ENCODE data around the gene CLPSL2.
A peak's percentile ranks its signal among the peaks of the same experiment; 100 is the strongest.
"Not testable (repeated sequence)": the region's sequence is repeated elsewhere in the genome, so short reads cannot be mapped to it uniquely, and the experiment has no call there.

Gene CLPSL2, protein sequence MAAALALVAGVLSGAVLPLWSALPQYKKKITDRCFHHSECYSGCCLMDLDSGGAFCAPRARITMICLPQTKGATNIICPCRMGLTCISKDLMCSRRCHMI

GRCh38 chr6:35776364-35777215 is at the start of gene CLPSL2:
CLPSL2 (plus strand) TSS chr6:35776598; CDS start chr6:35776619, 21 bp downstream.
- H3K4me1 Mint-ChIP-seq: peaks cover 4% of the 10 kb centered on the region
- peak within 1 kb of the TSS; percentile 80 for H3K4me3 Mint-ChIP-seq
- peaks cover 15% of the 10 kb centered on the region for H3K27me3 Mint-ChIP-seq
- no peaks in the 10 kb centered on the region for H3K36me3 Mint-ChIP-seq
- no peaks in the 10 kb centered on the region for H3K9me3 Mint-ChIP-seq
- H3K27ac Mint-ChIP-seq: no peak within 1 kb of the TSS

DNA sequence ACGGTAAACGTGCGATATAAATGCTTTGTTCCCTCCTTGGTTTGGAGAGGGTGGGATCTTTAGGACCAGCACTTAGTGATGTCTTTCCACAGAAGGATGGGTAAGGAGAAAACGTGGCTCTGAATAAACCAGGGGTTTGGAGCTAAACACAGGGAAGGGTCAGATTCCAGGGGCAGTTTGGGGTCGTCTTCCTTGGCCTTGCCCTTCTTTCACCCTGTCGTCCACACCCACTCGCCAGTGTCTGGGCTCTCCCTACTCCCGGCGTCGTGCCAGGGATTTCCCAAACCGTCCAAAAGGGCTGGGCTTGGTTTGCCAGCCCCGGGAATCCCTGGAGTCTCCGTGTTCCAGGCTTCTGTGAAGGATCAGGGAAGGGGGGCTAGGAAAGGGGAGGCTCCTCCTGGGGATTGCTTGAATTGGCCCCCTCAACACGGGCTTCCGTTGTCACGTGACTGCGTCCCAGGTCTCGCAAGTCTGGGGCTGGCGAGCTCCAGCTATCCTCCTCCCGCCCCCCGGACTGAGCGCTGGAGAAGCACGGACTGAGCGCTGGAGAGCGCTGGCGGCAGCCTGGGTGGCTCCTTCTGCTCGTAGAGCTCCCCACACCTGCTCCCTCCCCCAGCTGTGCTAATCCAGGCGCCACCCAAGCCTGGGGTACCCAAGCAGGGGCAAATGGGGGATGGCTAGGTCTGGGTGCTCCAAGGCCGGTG is 49.0 kb upstream of the CLPSL2 start:
- H3K27me3 Mint-ChIP-seq: no peaks in the 10 kb centered on the region
- no peaks in the 10 kb centered on the region for H3K36me3 Mint-ChIP-seq
- H3K4me1 Mint-ChIP-seq: peaks cover 83% of the 10 kb centered on the region
- peak overlapping the region; percentile 94 for H3K27ac Mint-ChIP-seq
- no peaks in the 10 kb centered on the region for H3K9me3 Mint-ChIP-seq
- H3K4me3 Mint-ChIP-seq: peak overlapping the region; percentile 86

DNA sequence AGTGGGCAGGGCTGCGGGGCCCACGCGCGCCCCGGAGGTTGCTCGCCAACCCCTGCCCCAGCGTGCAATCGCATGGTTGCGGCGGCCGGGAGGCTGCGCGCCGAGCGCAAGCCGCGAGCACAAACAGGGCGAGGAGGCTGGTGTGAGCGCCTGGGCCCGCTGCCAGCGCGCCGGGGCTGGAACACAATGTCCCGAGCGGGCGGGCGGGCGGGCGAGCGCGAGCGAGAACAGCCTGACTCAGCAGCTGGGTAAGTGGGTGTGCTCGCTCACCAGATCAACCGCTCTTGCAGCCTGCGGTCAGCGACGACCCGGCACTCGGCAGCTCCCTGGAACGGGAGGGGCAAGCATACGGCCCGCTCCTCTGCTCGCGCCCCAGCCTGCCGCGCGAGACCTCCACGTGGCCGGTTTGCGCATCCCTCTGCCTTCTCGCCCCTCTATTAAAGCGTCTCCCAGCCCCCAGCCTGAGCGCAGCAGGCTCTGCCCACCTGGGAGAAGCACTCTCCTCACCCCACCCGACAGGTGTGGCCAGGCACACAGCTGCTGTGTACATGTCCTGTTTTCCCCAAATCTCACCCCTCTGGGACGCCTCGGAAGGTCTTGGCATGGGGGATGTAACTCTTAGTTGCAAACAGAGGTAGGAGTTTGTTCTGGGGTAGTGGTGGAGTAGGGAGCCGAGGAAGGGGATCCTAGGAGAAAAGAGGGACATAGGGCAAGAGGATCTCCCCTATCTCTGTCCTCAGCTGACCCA is 48.3 kb upstream of the CLPSL2 start:
- Mint-ChIP-seq H3K27ac (peak overlapping the region; percentile 96), H3K36me3 (no peaks in the 10 kb centered on the region), H3K4me3 (peak overlapping the region; percentile 86), H3K9me3 (no peaks in the 10 kb centered on the region), H3K27me3 (no peaks in the 10 kb centered on the region), H3K4me1 (peaks cover 86% of the 10 kb centered on the region)

DNA sequence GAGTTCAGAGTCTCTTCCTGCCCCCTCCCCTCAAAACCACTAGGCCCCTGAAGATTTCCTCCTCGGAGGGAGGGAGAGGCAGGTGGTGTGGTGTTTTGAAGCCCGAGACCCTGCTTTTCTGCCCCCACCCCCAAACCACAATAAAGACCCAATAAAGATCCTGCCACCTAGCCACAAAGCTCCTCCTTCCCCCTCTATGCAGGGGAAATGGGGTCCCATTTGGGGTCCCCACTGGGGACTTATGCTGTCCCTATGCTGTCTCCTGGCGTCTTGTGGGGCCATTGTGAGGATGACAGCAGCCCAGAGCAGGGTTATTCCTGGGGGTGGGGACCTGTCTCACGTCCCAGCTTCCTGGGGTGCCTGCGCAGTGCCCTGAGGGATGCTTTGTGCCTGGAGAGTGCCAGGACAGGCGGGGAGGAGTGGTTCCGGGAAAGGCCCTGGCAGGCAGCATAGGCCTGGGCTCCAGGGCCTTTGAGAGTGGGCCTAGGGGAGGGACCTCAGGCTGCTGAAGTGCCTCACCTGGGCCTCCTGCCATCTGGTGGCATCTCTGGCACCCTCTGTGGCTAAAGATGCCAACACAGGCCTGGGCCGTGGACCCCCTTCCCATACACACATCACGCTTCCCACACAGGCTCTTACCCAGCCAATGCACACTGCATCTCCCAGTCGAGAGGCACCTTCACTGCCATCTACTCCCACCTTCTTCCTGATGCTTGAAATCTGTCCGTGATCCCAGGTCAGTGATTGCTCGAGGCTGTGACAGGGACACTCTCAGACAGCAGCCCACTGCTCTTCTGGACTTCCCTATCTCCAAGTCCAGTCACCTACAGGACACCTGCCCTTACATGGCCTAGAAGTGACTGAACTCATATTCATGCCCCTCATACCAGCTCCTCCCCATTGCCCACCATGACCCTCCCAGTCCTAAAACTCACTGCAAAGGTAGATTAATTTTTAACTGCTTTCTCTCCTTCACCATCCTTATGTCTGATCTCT is 47.4 kb upstream of the CLPSL2 start:
- Mint-ChIP-seq H3K27ac (peak overlapping the region; percentile 96), H3K4me3 (peak overlapping the region; percentile 78), H3K9me3 (no peaks in the 10 kb centered on the region), H3K27me3 (no peaks in the 10 kb centered on the region), H3K36me3 (no peaks in the 10 kb centered on the region), H3K4me1 (peaks cover 87% of the 10 kb centered on the region)

DNA sequence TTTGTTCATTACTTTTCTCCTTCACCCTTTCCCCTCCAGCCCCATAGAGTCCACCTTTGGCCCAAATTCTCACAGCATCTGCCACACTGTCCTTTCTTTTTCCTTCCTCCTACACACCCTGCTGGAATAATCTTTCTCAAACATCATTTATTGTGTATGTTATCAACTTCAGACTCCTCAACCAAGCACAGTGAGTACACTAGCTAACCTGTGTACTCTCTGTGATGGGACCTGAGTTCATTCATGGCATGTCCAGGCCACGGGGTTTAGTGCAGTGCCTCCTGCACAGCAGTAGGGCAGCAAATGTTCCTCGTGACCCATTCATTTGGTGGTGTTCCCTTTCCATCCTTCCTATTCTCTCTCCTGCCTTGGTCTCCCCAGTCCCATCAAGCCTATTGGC is 46.7 kb upstream of the CLPSL2 start:
- peak overlapping the region; percentile 73 for H3K27ac Mint-ChIP-seq
- peaks cover 84% of the 10 kb centered on the region for H3K4me1 Mint-ChIP-seq
- no peaks in the 10 kb centered on the region for H3K9me3 Mint-ChIP-seq
- H3K4me3 Mint-ChIP-seq: peak overlapping the region; percentile 48
- H3K36me3 Mint-ChIP-seq: no peaks in the 10 kb centered on the region
- H3K27me3 Mint-ChIP-seq: no peaks in the 10 kb centered on the region

DNA sequence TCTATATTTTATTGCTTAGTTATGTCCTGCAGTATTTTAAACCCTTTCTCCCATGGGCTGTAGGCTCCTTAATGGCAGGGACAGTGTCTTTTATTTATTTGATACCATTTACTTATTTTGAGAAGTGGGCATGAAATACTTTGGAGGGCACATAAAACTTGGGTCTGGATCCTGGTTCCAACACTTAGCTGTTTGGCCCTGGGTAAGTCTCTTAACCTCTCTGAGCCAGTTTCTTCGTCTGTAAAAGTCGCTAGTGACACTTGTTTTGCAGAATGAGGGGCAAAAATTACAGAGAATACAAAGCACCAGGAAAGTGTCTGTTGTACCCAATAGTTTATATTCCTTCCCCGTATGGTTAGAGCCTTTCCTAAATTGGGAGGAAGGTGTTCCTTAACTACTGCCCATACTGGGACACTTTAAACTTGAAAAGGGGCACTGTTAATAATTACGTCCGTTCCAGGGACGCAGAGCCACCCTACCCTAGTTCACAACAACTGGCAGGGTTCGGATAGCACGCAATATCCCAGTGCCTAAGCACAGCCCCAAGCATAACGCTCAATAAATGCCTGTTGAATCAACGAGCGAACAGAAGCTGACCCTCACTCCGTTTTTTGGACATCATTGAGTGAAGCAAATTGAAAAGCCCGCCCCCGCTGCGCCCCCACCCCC is 45.5 kb upstream of the CLPSL2 start:
- peak overlapping the region; percentile 65 for H3K27ac Mint-ChIP-seq
- peaks cover 84% of the 10 kb centered on the region for H3K4me1 Mint-ChIP-seq

GRCh38 chr6:35731414-35731735 is 45.0 kb upstream of the CLPSL2 start:
- Mint-ChIP-seq H3K4me1 (peaks cover 84% of the 10 kb centered on the region), H3K4me3 (peak overlapping the region; percentile 82), H3K9me3 (no peaks in the 10 kb centered on the region), H3K27ac (peak overlapping the region; percentile 65), H3K36me3 (no peaks in the 10 kb centered on the region), H3K27me3 (no peaks in the 10 kb centered on the region)

More for the DNA sequence above, 45.5 kb upstream of the CLPSL2 start:
- Mint-ChIP-seq H3K36me3 (no peaks in the 10 kb centered on the region), H3K9me3 (no peaks in the 10 kb centered on the region), H3K4me3 (peak overlapping the region; percentile 82), H3K27me3 (no peaks in the 10 kb centered on the region)

DNA sequence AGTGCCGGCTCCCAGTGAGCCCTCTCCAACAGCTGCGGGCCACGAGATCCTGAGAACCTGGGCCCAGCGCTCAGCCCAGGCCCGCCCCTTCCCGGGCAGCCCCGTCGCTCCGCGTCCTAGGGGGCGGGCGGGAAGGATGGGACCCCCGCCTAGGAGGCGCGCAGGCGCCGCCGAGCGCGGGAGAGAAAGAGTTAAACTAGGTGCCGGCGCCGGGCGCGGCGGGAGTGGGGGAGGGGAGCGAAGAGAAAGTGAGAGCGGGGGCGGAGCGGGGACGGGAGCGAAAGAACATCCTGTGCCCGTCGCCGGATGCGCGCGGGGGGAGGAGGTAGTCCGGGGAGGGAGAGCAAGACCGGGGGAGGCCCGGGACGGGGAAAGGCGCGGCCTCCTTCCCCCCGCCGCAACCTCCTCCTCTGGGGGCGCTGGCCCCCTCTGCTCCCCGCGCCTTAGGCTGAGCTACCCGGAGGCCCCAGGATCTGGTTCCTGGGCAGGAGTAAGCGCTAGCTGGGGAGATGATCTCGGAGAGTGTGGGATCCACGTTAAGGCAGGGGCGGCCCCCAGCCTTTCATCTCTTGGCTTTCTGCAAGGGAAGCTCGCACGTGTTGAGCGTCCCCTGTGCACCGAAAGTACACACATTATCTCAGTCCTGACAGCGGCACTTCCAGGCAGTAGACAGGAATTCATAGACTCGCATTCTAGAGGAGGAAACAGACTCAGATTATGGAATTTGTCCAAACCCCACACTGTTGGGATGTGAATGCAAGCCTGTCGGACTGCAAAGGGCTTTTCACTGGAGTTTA is 44.5 kb upstream of the CLPSL2 start:
- no peaks in the 10 kb centered on the region for H3K36me3 Mint-ChIP-seq
- peak overlapping the region; percentile 90 for H3K27ac Mint-ChIP-seq
- H3K9me3 Mint-ChIP-seq: no peaks in the 10 kb centered on the region
- peaks cover 81% of the 10 kb centered on the region for H3K4me1 Mint-ChIP-seq
- no peaks in the 10 kb centered on the region for H3K27me3 Mint-ChIP-seq
- H3K4me3 Mint-ChIP-seq: peak overlapping the region; percentile 82

DNA sequence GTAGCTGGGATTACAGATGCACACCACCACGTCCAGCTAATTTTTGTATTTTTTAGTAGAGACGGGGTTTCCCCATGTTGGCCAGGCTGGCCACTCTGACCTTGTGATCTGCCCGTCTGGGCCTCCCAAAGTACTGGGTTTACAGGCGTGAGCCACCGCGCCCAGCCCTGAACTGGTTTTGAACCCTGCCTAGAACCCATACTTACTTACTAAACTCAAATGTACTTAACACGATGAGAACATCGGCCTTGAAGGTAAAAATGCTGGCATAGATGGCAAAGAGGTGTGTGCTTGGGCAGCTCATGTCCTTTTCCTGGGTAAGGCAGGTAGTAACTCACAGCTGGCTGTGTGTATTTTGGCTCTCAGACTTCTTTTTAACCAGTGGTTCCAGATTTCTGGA is 42.8 kb upstream of the CLPSL2 start:
- H3K27ac Mint-ChIP-seq: no peak overlapping the region
- H3K9me3 Mint-ChIP-seq: no peaks in the 10 kb centered on the region
- H3K4me1 Mint-ChIP-seq: peaks cover 76% of the 10 kb centered on the region
- no peaks in the 10 kb centered on the region for H3K36me3 Mint-ChIP-seq
- no peaks in the 10 kb centered on the region for H3K27me3 Mint-ChIP-seq
- no peak overlapping the region for H3K4me3 Mint-ChIP-seq

GRCh38 chr6:35734319-35734718 is 42.1 kb upstream of the CLPSL2 start:
- not testable (repeated sequence) for H3K27ac Mint-ChIP-seq, H3K9me3 Mint-ChIP-seq, H3K36me3 Mint-ChIP-seq, H3K4me3 Mint-ChIP-seq, H3K27me3 Mint-ChIP-seq
- peaks cover 69% of the 10 kb centered on the region for H3K4me1 Mint-ChIP-seq

DNA sequence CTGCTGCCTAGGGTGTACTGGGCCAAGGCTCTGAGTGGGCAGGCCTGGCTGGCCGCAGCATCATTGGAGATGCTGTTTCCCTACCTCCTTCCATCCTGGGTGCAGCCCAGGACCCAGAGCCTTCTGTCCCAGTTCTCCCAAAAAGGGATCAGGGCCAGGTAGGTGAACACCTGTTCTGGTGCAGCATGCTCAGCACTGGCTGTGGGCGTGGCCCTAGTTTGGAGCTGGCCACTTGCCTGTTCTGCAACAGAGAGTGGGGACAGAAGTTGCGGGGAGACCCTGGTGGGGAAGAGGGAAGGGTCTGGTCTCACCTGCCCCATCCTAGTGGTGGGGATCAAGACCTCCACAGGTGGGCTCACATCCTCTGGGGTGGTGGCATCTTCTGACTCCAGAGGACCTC is 40.9 kb upstream of the CLPSL2 start:
- Mint-ChIP-seq H3K9me3 (no peaks in the 10 kb centered on the region), H3K27me3 (no peaks in the 10 kb centered on the region), H3K36me3 (no peaks in the 10 kb centered on the region), H3K27ac (no peak overlapping the region), H3K4me1 (peaks cover 58% of the 10 kb centered on the region), H3K4me3 (no peak overlapping the region)

GRCh38 chr6:35736253-35736894 is 40.0 kb upstream of the CLPSL2 start:
- Mint-ChIP-seq H3K27me3 (no peaks in the 10 kb centered on the region), H3K36me3 (no peaks in the 10 kb centered on the region), H3K27ac (no peak overlapping the region), H3K4me3 (no peak overlapping the region), H3K9me3 (no peaks in the 10 kb centered on the region), H3K4me1 (peaks cover 51% of the 10 kb centered on the region)

- no peaks in the 10 kb centered on the region for H3K27me3 Mint-ChIP-seq
- H3K4me1 Mint-ChIP-seq: peaks cover 51% of the 10 kb centered on the region
- peak within 1 kb of the TSS; percentile 95 for H3K27ac Mint-ChIP-seq
- no peaks in the 10 kb centered on the region for H3K9me3 Mint-ChIP-seq
- no peaks in the 10 kb centered on the region for H3K36me3 Mint-ChIP-seq
- H3K4me3 Mint-ChIP-seq: peak within 1 kb of the TSS; percentile 60
These were observed 39.4 kb upstream of the CLPSL2 start, which contains the start of gene ARMC12 for GRCh38 chr6:35736982-35737412. ARMC12 (plus strand) TSS chr6:35737032; CDS start chr6:35737109, 77 bp downstream.

Measured in activated naive CD4-positive, alpha-beta T cell treated with anti-CD3 and anti-CD28 coated beads, Interleukin-2, amount 50 U/mL, for 24 hours (primary cell).